ENCODE measurements around the gene OTUD4.
"Not testable (repeated sequence)": the region's sequence is repeated elsewhere in the genome, so short reads cannot be mapped to it uniquely, and the experiment has no call there.

The OTUD4 gene

GRCh38 chr4:145180298-145181090, at the start of gene OTUD4:
Gene OTUD4, minus strand, starts transcription at chr4:145180589. Its CDS starts 616 bp downstream, at chr4:145179973.
- DNase-seq = peak; percentile 77

- DNase-seq = not testable (repeated sequence)
These were observed 42.8 kb upstream of the OTUD4 start for GRCh38 chr4:145223228-145223627.

GRCh38 chr4:145221529-145221928, 41.1 kb upstream of the OTUD4 start:
- not testable (repeated sequence) for DNase-seq

- no peak for DNase-seq
These were observed 38.7 kb upstream of the OTUD4 start for GRCh38 chr4:145219090-145219489.

GRCh38 chr4:145218251-145218650, 37.9 kb upstream of the OTUD4 start:
- no peak for DNase-seq

GRCh38 chr4:145217349-145217748, 37.0 kb upstream of the OTUD4 start:
- DNase-seq = no peak

GRCh38 chr4:145216535-145216934, 36.1 kb upstream of the OTUD4 start:
- peak; percentile 1 for DNase-seq

GRCh38 chr4:145213245-145213644, 32.9 kb upstream of the OTUD4 start:
- DNase-seq = no peak

GRCh38 chr4:145207934-145208333, 27.5 kb upstream of the OTUD4 start:
- DNase-seq = no peak

- no peak for DNase-seq
These were observed 23.0 kb upstream of the OTUD4 start for GRCh38 chr4:145203410-145203809.

- no peak for DNase-seq
These were observed 20.0 kb upstream of the OTUD4 start for GRCh38 chr4:145200366-145200765.

GRCh38 chr4:145199051-145199716, 18.8 kb upstream of the OTUD4 start:
- DNase-seq = no peak

- DNase-seq = no peak
These were observed 16.4 kb upstream of the OTUD4 start for GRCh38 chr4:145196747-145197146.

GRCh38 chr4:145195167-145195952, 15.0 kb upstream of the OTUD4 start:
- no peak for DNase-seq

- DNase-seq = no peak
These were observed 9.6 kb upstream of the OTUD4 start for GRCh38 chr4:145189981-145190380.

- DNase-seq = no peak
These were observed 6.3 kb upstream of the OTUD4 start for GRCh38 chr4:145186729-145187128.

- DNase-seq = no peak
These were observed 3.2 kb upstream of the OTUD4 start for GRCh38 chr4:145183581-145183980.

- no peak for DNase-seq
These were observed 2.6 kb upstream of the OTUD4 start for GRCh38 chr4:145183023-145183422.

GRCh38 chr4:145182222-145182621, 1.8 kb upstream of the OTUD4 start:
- DNase-seq = no peak

- no peak for DNase-seq
These were observed 707 bp upstream of the OTUD4 start for GRCh38 chr4:145181091-145181501.

GRCh38 chr4:145179861-145180297, 510 bp downstream of the OTUD4 start:
- not testable (repeated sequence) for DNase-seq

GRCh38 chr4:145179281-145179860, 1.0 kb downstream of the OTUD4 start:
- DNase-seq = no peak

- no peak for DNase-seq
These were observed 1.6 kb downstream of the OTUD4 start for GRCh38 chr4:145178740-145179280.
